ENCODE data around the gene TNK1.
A peak's percentile ranks its signal among the peaks of the same experiment; 100 is the strongest.

The TNK1 gene

DNA sequence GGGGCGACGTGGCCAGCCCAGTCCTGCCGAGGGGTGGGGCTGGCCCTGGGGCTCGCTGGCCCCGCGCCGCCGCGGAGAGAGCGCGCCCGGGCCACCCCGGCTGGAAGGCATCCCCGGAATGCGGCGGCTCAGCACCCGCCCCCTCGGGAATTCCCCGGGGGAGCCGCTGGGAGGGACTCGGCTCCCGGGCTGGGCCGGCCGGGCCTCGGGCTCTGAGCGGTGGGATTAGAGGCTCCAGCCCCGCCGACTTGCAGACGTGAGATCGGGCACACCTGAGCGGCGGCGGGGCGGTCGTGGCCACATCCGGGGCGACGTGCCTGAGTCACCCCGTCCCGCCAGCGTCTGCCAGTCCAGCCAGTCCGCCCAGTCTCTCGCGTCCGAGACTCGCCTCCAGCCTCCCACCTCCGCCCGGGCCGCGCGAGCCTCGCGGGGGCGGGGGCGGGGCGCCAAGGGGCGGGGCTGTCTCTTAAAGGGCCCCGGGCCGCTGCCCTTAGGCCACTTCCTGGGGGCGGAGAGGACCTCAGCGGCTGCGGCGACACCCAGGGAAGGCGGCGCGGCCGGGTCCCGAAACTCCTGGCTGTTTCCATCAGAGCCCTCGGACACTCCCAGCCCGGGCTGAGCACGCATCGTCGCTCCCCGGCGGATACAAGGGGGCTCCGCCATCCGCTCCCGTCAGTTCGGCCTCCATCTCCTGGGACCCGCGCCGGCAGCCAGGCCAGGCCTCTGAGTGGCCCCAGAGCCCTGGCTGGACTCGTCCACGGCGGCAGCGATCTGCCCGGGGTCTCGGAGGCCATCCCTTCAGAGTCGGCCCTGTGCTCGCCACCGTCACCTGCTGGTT is 29.0 kb upstream of the TNK1 start, which contains the start of gene KCTD11:
KCTD11 (plus strand) TSS at position 498 of the 838 bp plus-strand sequence.
- H2AFZ ChIP-seq (ENCODE audit: low read depth): no peak within 1 kb of the TSS
- no peaks in the 10 kb centered on the region for H3K79me2 ChIP-seq (ENCODE audit: insufficient read depth, low read depth)
- no peaks in the 10 kb centered on the region for H4K20me1 ChIP-seq (ENCODE audit: insufficient read depth)
- H3K4me3 ChIP-seq (IDR thresholded peaks at IDR 0.05; ENCODE audit: insufficient read depth, low read depth, low read length): no peak within 1 kb of the TSS
- no peaks in the 10 kb centered on the region for H3K27me3 ChIP-seq (ENCODE audit: insufficient read depth, low read depth)
- TF ChIP-seq, protein P1, sequence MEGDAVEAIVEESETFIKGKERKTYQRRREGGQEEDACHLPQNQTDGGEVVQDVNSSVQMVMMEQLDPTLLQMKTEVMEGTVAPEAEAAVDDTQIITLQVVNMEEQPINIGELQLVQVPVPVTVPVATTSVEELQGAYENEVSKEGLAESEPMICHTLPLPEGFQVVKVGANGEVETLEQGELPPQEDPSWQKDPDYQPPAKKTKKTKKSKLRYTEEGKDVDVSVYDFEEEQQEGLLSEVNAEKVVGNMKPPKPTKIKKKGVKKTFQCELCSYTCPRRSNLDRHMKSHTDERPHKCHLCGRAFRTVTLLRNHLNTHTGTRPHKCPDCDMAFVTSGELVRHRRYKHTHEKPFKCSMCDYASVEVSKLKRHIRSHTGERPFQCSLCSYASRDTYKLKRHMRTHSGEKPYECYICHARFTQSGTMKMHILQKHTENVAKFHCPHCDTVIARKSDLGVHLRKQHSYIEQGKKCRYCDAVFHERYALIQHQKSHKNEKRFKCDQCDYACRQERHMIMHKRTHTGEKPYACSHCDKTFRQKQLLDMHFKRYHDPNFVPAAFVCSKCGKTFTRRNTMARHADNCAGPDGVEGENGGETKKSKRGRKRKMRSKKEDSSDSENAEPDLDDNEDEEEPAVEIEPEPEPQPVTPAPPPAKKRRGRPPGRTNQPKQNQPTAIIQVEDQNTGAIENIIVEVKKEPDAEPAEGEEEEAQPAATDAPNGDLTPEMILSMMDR (conservative IDR thresholded peaks at IDR 0.05; ENCODE audit: low read depth, low read length): no peak
- peak within 1 kb of the TSS; percentile 45; the same call in 1 of the 2 replicates for H3K4me2 ChIP-seq
- H3K9ac ChIP-seq: no peak within 1 kb of the TSS; the same call in 1 of the 2 replicates
- H3K36me3 ChIP-seq (ENCODE audit: insufficient read depth): no peaks in the 10 kb centered on the region
- peak within 1 kb of the TSS; percentile 30; the same call in 1 of the 2 replicates for H3K27ac ChIP-seq
- no peaks in the 10 kb centered on the region for H3K4me1 ChIP-seq (ENCODE audit: low read depth, poor library complexity, severe bottlenecking)

DNA sequence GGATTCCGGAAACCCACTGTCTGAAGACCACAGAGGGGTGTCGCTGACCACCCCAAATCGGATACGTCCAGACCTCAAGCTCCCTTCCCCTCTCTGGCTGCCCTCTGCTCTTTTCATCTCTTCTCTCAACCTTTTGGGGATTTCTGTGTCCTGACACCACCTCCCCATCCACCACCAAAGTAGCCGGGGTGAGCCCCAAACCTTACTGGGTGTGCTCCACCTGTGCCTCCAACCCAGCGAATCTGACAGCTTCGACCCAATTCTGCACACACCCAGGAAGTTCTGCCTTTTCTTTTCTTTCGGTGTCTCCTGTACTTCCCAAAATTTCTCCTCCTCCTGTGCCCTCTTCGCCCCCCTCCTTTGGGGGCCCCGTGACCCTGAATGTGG is 28.4 kb upstream of the TNK1 start:
- H3K4me1 ChIP-seq (ENCODE audit: low read depth, poor library complexity, severe bottlenecking): no peaks in the 10 kb centered on the region
- TF ChIP-seq, protein P1 (conservative IDR thresholded peaks at IDR 0.05; ENCODE audit: low read depth, low read length): no peak
- H4K20me1 ChIP-seq (ENCODE audit: insufficient read depth): no peaks in the 10 kb centered on the region
- H3K9ac ChIP-seq: no peak overlapping the region
- no peak overlapping the region for H2AFZ ChIP-seq (ENCODE audit: low read depth)
- no peaks in the 10 kb centered on the region for H3K36me3 ChIP-seq (ENCODE audit: insufficient read depth)
- H3K4me3 ChIP-seq (IDR thresholded peaks at IDR 0.05; ENCODE audit: insufficient read depth, low read depth, low read length): no peak overlapping the region
- no peak overlapping the region; the same call in 1 of the 2 replicates for H3K4me2 ChIP-seq
- H3K27ac ChIP-seq: no peak overlapping the region
- no peaks in the 10 kb centered on the region for H3K79me2 ChIP-seq (ENCODE audit: insufficient read depth, low read depth)
- H3K27me3 ChIP-seq (ENCODE audit: insufficient read depth, low read depth): no peaks in the 10 kb centered on the region

GRCh38 chr17:7352910-7353635 is 27.8 kb upstream of the TNK1 start:
- no peaks in the 10 kb centered on the region for H3K27me3 ChIP-seq (ENCODE audit: insufficient read depth, low read depth)
- H3K4me3 ChIP-seq (IDR thresholded peaks at IDR 0.05; ENCODE audit: insufficient read depth, low read depth, low read length): no peak overlapping the region
- no peak overlapping the region for H3K4me2 ChIP-seq
- H3K36me3 ChIP-seq (ENCODE audit: insufficient read depth): no peaks in the 10 kb centered on the region
- H3K27ac ChIP-seq: no peak overlapping the region
- no peak overlapping the region for H3K9ac ChIP-seq
- H3K79me2 ChIP-seq (ENCODE audit: insufficient read depth, low read depth): no peaks in the 10 kb centered on the region
- no peaks in the 10 kb centered on the region for H4K20me1 ChIP-seq (ENCODE audit: insufficient read depth)
- no peak overlapping the region for H2AFZ ChIP-seq (ENCODE audit: low read depth)
- H3K4me1 ChIP-seq (ENCODE audit: low read depth, poor library complexity, severe bottlenecking): no peaks in the 10 kb centered on the region
- TF ChIP-seq, protein P1 (conservative IDR thresholded peaks at IDR 0.05; ENCODE audit: low read depth, low read length): no peak

GRCh38 chr17:7354262-7354843 is 26.5 kb upstream of the TNK1 start:
- H3K4me2 ChIP-seq: no peak overlapping the region
- H2AFZ ChIP-seq (ENCODE audit: low read depth): no peak overlapping the region
- H3K79me2 ChIP-seq (ENCODE audit: insufficient read depth, low read depth): no peaks in the 10 kb centered on the region
- TF ChIP-seq, protein P1 (conservative IDR thresholded peaks at IDR 0.05; ENCODE audit: low read depth, low read length): no peak
- no peaks in the 10 kb centered on the region for H3K27me3 ChIP-seq (ENCODE audit: insufficient read depth, low read depth)
- no peak overlapping the region for H3K27ac ChIP-seq
- no peaks in the 10 kb centered on the region for H4K20me1 ChIP-seq (ENCODE audit: insufficient read depth)
- H3K36me3 ChIP-seq (ENCODE audit: insufficient read depth): no peaks in the 10 kb centered on the region
- no peak overlapping the region for H3K9ac ChIP-seq
- no peaks in the 10 kb centered on the region for H3K4me1 ChIP-seq (ENCODE audit: low read depth, poor library complexity, severe bottlenecking)
- no peak overlapping the region for H3K4me3 ChIP-seq (IDR thresholded peaks at IDR 0.05; ENCODE audit: insufficient read depth, low read depth, low read length)

Measured in KMS-11 (cell line).